ENCODE data around the gene CAVIN2.

GRCh38 chr2:191811807-191812602 lies 34.9 kb downstream of the CAVIN2 start:
- TF ChIP-seq, protein P1, sequence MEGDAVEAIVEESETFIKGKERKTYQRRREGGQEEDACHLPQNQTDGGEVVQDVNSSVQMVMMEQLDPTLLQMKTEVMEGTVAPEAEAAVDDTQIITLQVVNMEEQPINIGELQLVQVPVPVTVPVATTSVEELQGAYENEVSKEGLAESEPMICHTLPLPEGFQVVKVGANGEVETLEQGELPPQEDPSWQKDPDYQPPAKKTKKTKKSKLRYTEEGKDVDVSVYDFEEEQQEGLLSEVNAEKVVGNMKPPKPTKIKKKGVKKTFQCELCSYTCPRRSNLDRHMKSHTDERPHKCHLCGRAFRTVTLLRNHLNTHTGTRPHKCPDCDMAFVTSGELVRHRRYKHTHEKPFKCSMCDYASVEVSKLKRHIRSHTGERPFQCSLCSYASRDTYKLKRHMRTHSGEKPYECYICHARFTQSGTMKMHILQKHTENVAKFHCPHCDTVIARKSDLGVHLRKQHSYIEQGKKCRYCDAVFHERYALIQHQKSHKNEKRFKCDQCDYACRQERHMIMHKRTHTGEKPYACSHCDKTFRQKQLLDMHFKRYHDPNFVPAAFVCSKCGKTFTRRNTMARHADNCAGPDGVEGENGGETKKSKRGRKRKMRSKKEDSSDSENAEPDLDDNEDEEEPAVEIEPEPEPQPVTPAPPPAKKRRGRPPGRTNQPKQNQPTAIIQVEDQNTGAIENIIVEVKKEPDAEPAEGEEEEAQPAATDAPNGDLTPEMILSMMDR (IDR thresholded peaks at IDR 0.05; ENCODE audit: extremely low read depth in 1 of 2, insufficient read depth in 1 of 2, low read depth in 1 of 2, low read length in 2 of 2) = peak; percentile 67 to 68
- no peak for TF ChIP-seq POLR2A (IDR thresholded peaks at IDR 0.05; ENCODE audit: low read depth, low read length)
- TF ChIP-seq EZH2 (IDR thresholded peaks at IDR 0.05; ENCODE audit: borderline replicate concordance, low read depth, low read length, severe bottlenecking) = no peak
- no peak for TF ChIP-seq POLR2AphosphoS5 (IDR thresholded peaks at IDR 0.05; ENCODE audit: insufficient read depth, low read depth, low read length)
- no peak for TF ChIP-seq FOS (IDR thresholded peaks at IDR 0.05; ENCODE audit: borderline replicate concordance, insufficient read depth, low read length)
- no peak for TF ChIP-seq MYC (IDR thresholded peaks at IDR 0.05; ENCODE audit: low read depth, low read length)
- TF ChIP-seq JUN (IDR thresholded peaks at IDR 0.05; ENCODE audit: borderline replicate concordance, insufficient read depth, insufficient read length, low read depth) = no peak
